ENCODE data around the gene OFD1.

DNA sequence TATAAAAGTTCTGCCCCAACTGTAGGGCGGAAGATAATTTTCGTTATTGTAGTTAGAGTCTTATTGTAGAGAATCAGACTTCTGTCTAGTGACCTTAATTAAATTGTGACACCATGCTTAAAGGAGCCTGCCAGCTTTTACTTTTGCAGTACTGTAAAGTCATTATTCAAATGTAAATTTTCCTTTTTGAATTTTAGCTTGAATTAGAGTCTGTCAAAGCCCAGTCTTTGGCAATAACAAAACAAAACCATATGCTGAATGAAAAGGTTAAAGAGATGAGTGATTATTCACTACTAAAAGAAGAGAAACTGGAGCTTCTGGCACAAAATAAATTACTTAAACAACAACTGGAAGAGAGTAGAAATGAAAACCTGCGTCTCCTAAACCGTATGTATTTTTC is 21.8 kb downstream of the OFD1 start:
- TF ChIP-seq CTCF (IDR thresholded peaks at IDR 0.05) (no peak), POLR2A (IDR thresholded peaks at IDR 0.05) (no peak)

Measured in right lobe of liver (tissue), 4 donors.